Right lobe of liver (tissue), 4 donors: ENCODE measurements around the gene GPR39.
A peak's percentile ranks its signal among the peaks of the same experiment; 100 is the strongest.

Experiments
- CTCF ChIP-seq, 4 donors: fragments of 200-600 bp in 3 of 4; fragments of 450-650 bp in 1 of 4; IDR thresholded peaks; one replicate each; pipeline versions ENCODE4 v1.5.1 to v1.8.0; 2016 to 2022; ENCODE audit warnings: antibody characterized with exemption in 4 of 4, mild to moderate bottlenecking in 2 of 4
- POLR2A ChIP-seq: fragments of 450-650 bp; IDR thresholded peaks from one replicate; pipeline ENCODE4 v1.6.1; 2017; ENCODE audit warnings: antibody characterized with exemption, mild to moderate bottlenecking
- donor health status: DM: no; HTN: no; CAD: no.
- donor health status: DM: no; HTN: no; CAD: no.
- donor health status: DM: no; HTN: yes; CAD: no.

DNA sequence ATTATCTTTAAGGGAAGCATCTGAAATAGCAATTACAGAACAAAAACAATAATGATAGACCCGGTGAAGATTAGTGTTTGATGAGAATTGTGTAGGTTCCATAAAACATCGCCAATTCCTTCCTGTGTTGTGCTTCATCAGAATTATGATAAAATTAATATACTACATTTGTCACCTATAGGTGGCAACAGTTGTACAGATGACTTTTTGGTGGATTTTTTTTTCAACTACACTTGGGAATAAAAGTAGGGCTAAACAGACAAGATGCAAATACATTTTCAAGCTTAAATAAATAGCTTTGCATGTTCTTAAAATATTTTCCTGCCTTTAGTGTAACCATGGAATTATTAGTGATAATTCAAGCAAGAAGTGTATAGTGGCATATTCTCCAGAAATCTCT is 260.4 kb downstream of the GPR39 start:
- TF ChIP-seq POLR2A = no peak
- TF ChIP-seq CTCF (IDR thresholded peaks at IDR 0.05) = peak in 2 of 4 donors; percentile 13 to 26
